ENCODE results near the gene HLA-A.
"Not testable (repeated sequence)": the region's sequence is repeated elsewhere in the genome, so short reads cannot be mapped to it uniquely, and the experiment has no call there.

The HLA-A gene

GRCh38 chr6:29977425-29977727 lies 35.0 kb downstream of the HLA-A start:
- no peak for DNase-seq (ENCODE audit: low read depth, low spot score)
- H3K4me3 ChIP-seq (ENCODE audit: low read length) = no peak overlapping the region

- not testable (repeated sequence) for H3K4me3 ChIP-seq (ENCODE audit: low read length); DNase-seq (ENCODE audit: low read depth, low spot score)
These were observed 37.7 kb downstream of the HLA-A start for GRCh38 chr6:29980013-29980412.

- H3K4me3 ChIP-seq (ENCODE audit: low read length) = no peak overlapping the region
- no peak for DNase-seq (ENCODE audit: low read depth, low spot score)
These were observed 38.2 kb downstream of the HLA-A start for GRCh38 chr6:29980511-29980910.

GRCh38 chr6:29981211-29981812 lies 39.0 kb downstream of the HLA-A start:
- H3K4me3 ChIP-seq (ENCODE audit: low read length) = no peak overlapping the region
- DNase-seq (ENCODE audit: low read depth, low spot score) = no peak

- no peak for DNase-seq (ENCODE audit: low read depth, low spot score)
- H3K4me3 ChIP-seq (ENCODE audit: low read length) = no peak overlapping the region
These were observed 39.8 kb downstream of the HLA-A start for GRCh38 chr6:29982097-29982496.

GRCh38 chr6:29984232-29984631 lies 41.9 kb downstream of the HLA-A start:
- DNase-seq (ENCODE audit: low read depth, low spot score) = no peak
- no peak overlapping the region for H3K4me3 ChIP-seq (ENCODE audit: low read length)

GRCh38 chr6:29984992-29985391 lies 42.7 kb downstream of the HLA-A start:
- H3K4me3 ChIP-seq (ENCODE audit: low read length) = no peak overlapping the region
- DNase-seq (ENCODE audit: low read depth, low spot score) = no peak

GRCh38 chr6:29986179-29986781 lies 43.9 kb downstream of the HLA-A start:
- no peak overlapping the region for H3K4me3 ChIP-seq (ENCODE audit: low read length)
- DNase-seq (ENCODE audit: low read depth, low spot score) = no peak

GRCh38 chr6:29989211-29989610 lies 46.9 kb downstream of the HLA-A start:
- no peak overlapping the region for H3K4me3 ChIP-seq (ENCODE audit: low read length)
- DNase-seq (ENCODE audit: low read depth, low spot score) = no peak

GRCh38 chr6:29990931-29991330 lies 48.6 kb downstream of the HLA-A start:
- no peak for DNase-seq (ENCODE audit: low read depth, low spot score)
- no peak overlapping the region for H3K4me3 ChIP-seq (ENCODE audit: low read length)

GRCh38 chr6:29992807-29993206 lies 50.5 kb downstream of the HLA-A start:
- H3K4me3 ChIP-seq (ENCODE audit: low read length) = no peak overlapping the region
- no peak for DNase-seq (ENCODE audit: low read depth, low spot score)

- no peak overlapping the region for H3K4me3 ChIP-seq (ENCODE audit: low read length)
- no peak for DNase-seq (ENCODE audit: low read depth, low spot score)
These were observed 52.5 kb downstream of the HLA-A start for GRCh38 chr6:29994826-29995225.

- no peak overlapping the region for H3K4me3 ChIP-seq (ENCODE audit: low read length)
- no peak for DNase-seq (ENCODE audit: low read depth, low spot score)
These were observed 53.0 kb downstream of the HLA-A start for GRCh38 chr6:29995340-29995777.
